Right ventricle myocardium superior (tissue), 1 donor: ENCODE data around the gene HRNR. TPM values are rescaled to one million over a fixed set of nuclear protein-coding genes. Genes with fewer than 3 reads are reported as not detected.

Experiments
- ATAC-seq: fragments of 200-7000 bp; cut with Tn5 transposase; one replicate; pipeline ENCODE4 v1.9.1; 2020; ENCODE audit warnings: mild to moderate bottlenecking; ENCODE audit not compliant: poor library complexity
- DNase-seq: peaks from one replicate; pipeline ENCODE4 v3.0.0-alpha.2; 2020
- intact Hi-C: fragments of 100-400 bp; cut with DNase I; formaldehyde crosslinking; loops from one replicate; pipeline ENCODE4 v1.11.2; 2022
- total RNA-seq: library from RNA; stranded (reverse); fragmentation: NEBNext Ultra II Directional; extraction: Animal tissue kit (Norgen Biotek cat#: 25700); gene quantifications from one replicate; pipeline ENCODE4 v1.2.1, GENCODE V29; 2021
- donor health status: DM: no; HTN: yes; CAD: no; lungs with severe emphysema.

HRNR gene
- total RNA-seq, 1 donor from 2014 or later = not detected

GRCh38 chr1:152164517-152165136 lies 59.4 kb downstream of the HRNR start:
- ATAC-seq (no peak), DNase-seq (no peak)

DNA sequence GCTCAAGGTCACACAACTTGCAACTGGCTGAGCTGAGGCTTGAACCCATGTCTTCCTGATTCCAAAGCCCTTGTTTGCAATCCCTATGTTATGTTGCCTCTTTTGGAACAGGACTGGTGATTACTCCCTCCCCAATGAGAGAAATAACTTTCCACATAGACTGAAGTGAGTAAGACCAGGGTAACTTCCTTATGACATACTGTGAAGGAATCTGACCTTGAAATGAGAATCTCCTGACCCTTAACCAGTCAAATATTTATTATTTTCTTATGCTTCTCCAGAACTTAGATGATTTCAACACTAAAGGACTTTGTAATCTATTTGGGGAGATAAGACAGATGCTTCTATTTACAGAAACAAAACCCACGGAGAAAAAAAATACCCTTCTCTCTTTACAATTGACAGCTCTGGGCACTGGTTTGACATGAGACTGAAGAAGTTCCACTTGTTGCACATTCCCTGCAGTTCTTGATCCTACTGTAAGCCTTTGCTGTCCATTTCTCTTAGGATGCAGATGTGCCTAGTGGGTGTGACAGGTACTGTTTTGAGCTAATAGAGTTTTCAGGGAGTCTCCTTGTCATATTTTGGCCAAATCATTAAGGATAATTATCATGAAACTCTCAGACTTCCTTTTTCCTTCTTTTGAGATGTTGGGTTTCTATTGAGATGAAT lies 61.1 kb downstream of the HRNR start:
- ATAC-seq (no peak), DNase-seq (no peak)
- intact Hi-C loops = no loop called here

More at GRCh38 chr1:152164517-152165136, 59.4 kb downstream of the HRNR start:
- intact Hi-C loops = no loop called here

Other genes starting within 250 kb of the HRNR start
- gene S100A10, start 230.3 kb downstream of the HRNR start, total RNA-seq = 230 TPM
- 64.5 TPM for gene S100A11, start 187.2 kb downstream of the HRNR start, total RNA-seq
- not detected for gene TCHHL1, start 135.1 kb downstream of the HRNR start, total RNA-seq
- not detected for gene TCHH, start 108.7 kb downstream of the HRNR start, total RNA-seq
- not detected for gene RPTN, start 65.0 kb downstream of the HRNR start, total RNA-seq
- gene FLG, start 101.0 kb upstream of the HRNR start, total RNA-seq = not detected
- not detected for gene FLG2, start 135.8 kb upstream of the HRNR start, total RNA-seq
- not detected for gene CRNN, start 190.1 kb upstream of the HRNR start, total RNA-seq